NCI-H1092 treated with DMSO at 0.1 percent for 48 hours (cell line): ENCODE measurements around the gene PAEP.

Experiments
- DNase-seq: peaks from one replicate; lab custom pipeline; 2025; lab: John Stamatoyannopoulos, UW

The PAEP gene

DNA sequence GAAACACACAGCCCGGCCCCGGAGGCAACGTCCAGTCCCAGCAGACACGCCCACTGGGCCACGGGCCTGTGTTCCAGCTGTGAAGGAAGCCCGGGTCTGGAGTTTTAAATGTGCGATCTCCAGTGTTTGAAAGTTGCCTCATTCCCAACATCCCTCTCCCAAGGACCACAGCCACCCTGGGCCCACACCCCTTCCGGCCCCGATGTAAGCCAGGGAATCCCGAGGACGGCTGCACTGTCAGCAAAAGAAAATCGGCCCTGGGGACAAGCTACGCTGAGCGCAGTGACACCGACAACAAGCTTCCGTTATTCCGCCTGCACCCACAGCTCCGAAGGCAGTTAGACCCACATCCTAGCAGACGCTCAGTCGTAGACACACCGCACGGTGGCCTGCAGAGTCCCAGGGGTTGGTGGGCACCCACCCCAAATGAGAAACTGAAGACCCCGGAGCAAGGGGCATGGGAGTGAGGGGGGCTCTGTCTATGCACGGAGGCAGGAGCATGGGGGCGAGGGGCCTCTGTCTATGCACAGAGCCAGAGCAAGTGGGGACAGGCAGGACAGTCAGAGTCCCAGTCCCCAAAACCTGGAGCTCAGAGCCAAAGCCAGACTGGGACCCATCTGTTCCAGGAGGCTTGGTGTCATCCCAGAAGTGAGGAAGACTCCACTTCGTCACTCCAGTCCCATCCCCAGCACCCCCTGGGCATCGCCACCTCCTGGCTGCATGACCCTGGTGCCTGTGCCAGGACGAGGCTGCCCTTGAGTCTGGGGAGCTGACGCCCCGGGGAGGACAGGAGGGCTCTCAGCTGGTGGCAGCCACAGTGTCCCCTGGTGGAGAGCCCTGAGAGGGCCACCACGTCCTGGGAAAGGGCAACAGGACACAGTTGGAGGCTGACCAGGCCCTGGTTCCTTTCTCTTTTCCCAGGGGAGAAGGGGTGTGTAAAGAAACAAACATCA, 54.4 kb downstream of the PAEP start:
- no peak for DNase-seq
